IMR-90 (cell line): ENCODE measurements around the gene KCNAB1. TPM values are rescaled to one million over a fixed set of nuclear protein-coding genes. Genes with fewer than 3 reads are reported as not detected.

Experiments
- ATAC-seq: fragments of 200-7000 bp; cut with Tn5 transposase; 2 replicates; pipeline ENCODE4 v1.9.1; 2020; ENCODE audit warnings: low read depth, mild to moderate bottlenecking, moderate library complexity
- BruUV-seq: library from RNA; stranded (reverse); fragments of 400-500 nt; replicated peaks from 2 replicates; lab custom pipeline; 2021; lab: Mats Ljungman, UMichigan
- CTCF ChIA-PET: fragments of 300-600 bp; formaldehyde crosslinking; extraction: SDS; loops from one replicate; lab custom pipeline; 2021; ENCODE audit warnings: antibody characterized with exemption; lab: Yijun Ruan, JAX
- POLR2A ChIA-PET: fragments of 300-600 bp; sonication (Branson Sonifier 250); formaldehyde crosslinking; loops from one replicate; lab custom pipeline; 2022; ENCODE audit warnings: antibody characterized with exemption; ENCODE audit not compliant: unreplicated experiment; lab: Charles Lee
- DNase-seq: peaks from one replicate; pipeline ENCODE4 v3.0.0; 2013
- H2AFZ ChIP-seq: replicated peaks from 2 replicates; pipeline ENCODE3; 2013; ENCODE audit warnings: low read length, mild to moderate bottlenecking; ENCODE audit not compliant: poor library complexity
- H2AK5ac ChIP-seq: 2 replicates; pipeline ENCODE4 v1.6.1; 2013; ENCODE audit warnings: low read depth, low read length, inconsistent platforms
- H2AK9ac ChIP-seq: replicated peaks from 2 replicates; pipeline ENCODE3; 2013; ENCODE audit warnings: mild to moderate bottlenecking, low read depth, low read length, moderate library complexity; ENCODE audit not compliant: poor library complexity
- H2BK120ac ChIP-seq: 2 replicates; pipeline ENCODE4 v1.6.1; 2013; ENCODE audit warnings: low read depth, low read length, inconsistent platforms
- H2BK15ac ChIP-seq: 3 replicates; pipeline ENCODE4 v1.6.1; 2013; ENCODE audit warnings: low read depth, low read length, inconsistent platforms
- H2BK20ac ChIP-seq: 2 replicates; pipeline ENCODE4 v1.6.1; 2013; ENCODE audit warnings: low read depth, mild to moderate bottlenecking, inconsistent platforms, low read length, moderate library complexity
- H2BK5ac ChIP-seq: 2 replicates; pipeline ENCODE4 v1.6.1; 2013; ENCODE audit warnings: mild to moderate bottlenecking, low read depth, low read length, inconsistent platforms; ENCODE audit not compliant: poor library complexity, severe bottlenecking
- H3K14ac ChIP-seq: replicated peaks from 2 replicates; pipeline ENCODE4 v1.6.1; 2013; ENCODE audit warnings: low read depth, low read length, inconsistent platforms
- H3K18ac ChIP-seq: 2 replicates; pipeline ENCODE4 v1.6.1; 2013; ENCODE audit warnings: low read depth, low read length, control low read depth
- H3K23ac ChIP-seq: 2 replicates; pipeline ENCODE4 v1.6.1; 2013; ENCODE audit warnings: low read depth, low read length, inconsistent platforms
- H3K27ac ChIP-seq: 2 replicates; pipeline ENCODE4 v1.5.1; 2013; ENCODE audit warnings: mild to moderate bottlenecking, control low read depth, low read length; ENCODE audit not compliant: insufficient read depth
- H3K27me3 ChIP-seq: 2 replicates; pipeline ENCODE4 v1.6.1; 2013; ENCODE audit warnings: low read length; ENCODE audit not compliant: control insufficient read depth, insufficient read depth
- H3K36me3 ChIP-seq: 2 replicates; pipeline ENCODE4 v1.6.1; 2013; ENCODE audit warnings: low read length, mixed read lengths; ENCODE audit not compliant: control insufficient read depth, insufficient read depth
- H3K4ac ChIP-seq: 2 replicates; pipeline ENCODE4 v1.6.1; 2013; ENCODE audit warnings: low read depth, low read length, inconsistent platforms
- H3K4me1 ChIP-seq: 2 replicates; pipeline ENCODE4 v1.6.1; 2013; ENCODE audit warnings: low read length, mixed read lengths; ENCODE audit not compliant: control insufficient read depth, insufficient read depth
- H3K4me2 ChIP-seq: 2 replicates; pipeline ENCODE4 v1.6.1; 2013; ENCODE audit warnings: low read depth, mild to moderate bottlenecking, control low read depth, low read length, moderate library complexity
- H3K4me3 ChIP-seq: 2 replicates; pipeline ENCODE4 v1.5.1; 2013; ENCODE audit warnings: low read depth, mild to moderate bottlenecking, control low read depth, low read length, moderate library complexity; ENCODE audit not compliant: insufficient read depth
- H3K56ac ChIP-seq: 2 replicates; pipeline ENCODE4 v1.6.1; 2013; ENCODE audit warnings: low read length, inconsistent platforms; ENCODE audit not compliant: insufficient read depth; ENCODE audit errors: extremely low read depth
- H3K79me1 ChIP-seq, 2 experiments: 2 replicates each; pipeline ENCODE4 v1.6.1; 2013; ENCODE audit warnings: low read length in 2 of 2, inconsistent platforms in 1 of 2, low read depth in 1 of 2
- H3K9ac ChIP-seq: 2 replicates; pipeline ENCODE4 v1.6.1; 2013; ENCODE audit warnings: low read depth, low read length, control low read depth
- H3K9me1 ChIP-seq: 2 replicates; pipeline ENCODE4 v1.6.1; 2013; ENCODE audit warnings: low read length, inconsistent platforms; ENCODE audit not compliant: insufficient read depth
- H3K9me3 ChIP-seq: 2 replicates; pipeline ENCODE4 v1.6.1; 2013; ENCODE audit warnings: low read length; ENCODE audit not compliant: control insufficient read depth, insufficient read depth
- H4K20me1 ChIP-seq: 2 replicates; pipeline ENCODE4 v1.6.1; 2013; ENCODE audit warnings: low read length, inconsistent platforms; ENCODE audit not compliant: insufficient read depth
- H4K5ac ChIP-seq: 2 replicates; pipeline ENCODE4 v1.6.1; 2013; ENCODE audit warnings: mild to moderate bottlenecking, low read depth, low read length, control low read depth
- H4K8ac ChIP-seq, 2 experiments: 2 replicates each; pipeline ENCODE4 v1.6.1; 2013; ENCODE audit warnings: low read depth in 2 of 2, low read length in 2 of 2, control low read depth in 1 of 2, inconsistent platforms in 1 of 2
- H4K91ac ChIP-seq: 2 replicates; pipeline ENCODE4 v1.6.1; 2013; ENCODE audit warnings: low read depth, low read length, inconsistent platforms; ENCODE audit not compliant: insufficient read depth
- BHLHE40 ChIP-seq: fragments of 150-350 bp; IDR thresholded peaks from 2 replicates; pipeline ENCODE4 v1.6.1; 2016; ENCODE audit warnings: mild to moderate bottlenecking, low read depth, low read length
- CEBPB ChIP-seq: IDR thresholded peaks from 2 replicates; pipeline ENCODE4 v1.6.1; 2012; ENCODE audit warnings: low read depth, low read length, improper control_type of control experiment
- CHD1 ChIP-seq: IDR thresholded peaks from 2 replicates; pipeline ENCODE4 v1.6.1; 2012; ENCODE audit warnings: low read depth, low read length, improper control_type of control experiment
- CTCF ChIP-seq: conservative IDR thresholded peaks from 2 replicates; pipeline ENCODE4 v1.5.1; 2012; ENCODE audit warnings: mild to moderate bottlenecking, low read depth, low read length, improper control_type of control experiment
- ELK1 ChIP-seq: fragments of 150-350 bp; IDR thresholded peaks from 2 replicates; pipeline ENCODE4 v1.6.1; 2016; ENCODE audit warnings: low read depth, mild to moderate bottlenecking, low read length, moderate library complexity, borderline replicate concordance
- FOS ChIP-seq: fragments of 150-350 bp; IDR thresholded peaks from 2 replicates; pipeline ENCODE4 v1.6.1; 2016; ENCODE audit warnings: low read depth, low read length
- MAFK ChIP-seq: IDR thresholded peaks from 2 replicates; pipeline ENCODE4 v1.6.1; 2012; ENCODE audit warnings: low read depth, low read length, improper control_type of control experiment
- MAZ ChIP-seq: IDR thresholded peaks from 2 replicates; pipeline ENCODE4 v1.6.1; 2012; ENCODE audit warnings: low read depth, mild to moderate bottlenecking, low read length, improper control_type of control experiment, moderate library complexity, borderline replicate concordance
- MXI1 ChIP-seq: IDR thresholded peaks from 2 replicates; pipeline ENCODE4 v1.6.1; 2012; ENCODE audit warnings: low read depth, mild to moderate bottlenecking, low read length, moderate library complexity, borderline replicate concordance
- NFE2L2 ChIP-seq: fragments of 150-350 bp; IDR thresholded peaks from 2 replicates; pipeline ENCODE4 v1.6.1; 2016; ENCODE audit warnings: low read depth, mild to moderate bottlenecking, low read length
- POLR2A ChIP-seq: IDR thresholded peaks from 2 replicates; pipeline ENCODE4 v1.6.1; 2012; ENCODE audit warnings: mild to moderate bottlenecking, low read depth, low read length
- RAD21 ChIP-seq: IDR thresholded peaks from 2 replicates; pipeline ENCODE4 v1.6.1; 2012; ENCODE audit warnings: low read length, improper control_type of control experiment
- RCOR1 ChIP-seq: IDR thresholded peaks from 2 replicates; pipeline ENCODE4 v1.6.1; 2012; ENCODE audit warnings: mild to moderate bottlenecking, low read length, improper control_type of control experiment; ENCODE audit not compliant: insufficient replicate concordance
- RFX5 ChIP-seq: IDR thresholded peaks from 2 replicates; pipeline ENCODE4 v1.8.0; 2012; ENCODE audit warnings: low read depth, mild to moderate bottlenecking, low read length, moderate library complexity
- SMC3 ChIP-seq: fragments of 150-350 bp; IDR thresholded peaks from 2 replicates; pipeline ENCODE4 v1.6.1; 2016; ENCODE audit warnings: low read depth, mild to moderate bottlenecking, antibody characterized with exemption, low read length, moderate library complexity
- USF2 ChIP-seq: fragments of 150-350 bp; IDR thresholded peaks from 2 replicates; pipeline ENCODE4 v1.6.1; 2017; ENCODE audit warnings: mild to moderate bottlenecking, antibody characterized with exemption, low read length, low read depth
- WGBS, 2 experiments: methylation state at CpG; one replicate each; pipeline versions ENCODE4 v1.1.5 to v1.1.7; 2013; ENCODE audit warnings: missing lambda C conversion rate in 2 of 2; ENCODE audit not compliant: insufficient read length in 1 of 2; ENCODE audit errors: extremely low coverage in 2 of 2; 5-methylcytosine and 5-hydroxymethylcytosine counted together
- dilution Hi-C: fragments of 300-500 bp; cut with HindIII; formaldehyde crosslinking; loops from one replicate; pipeline ENCODE4 v1.14.3; 2018; ENCODE audit warnings: low sequenced_read_pairs; ENCODE audit not compliant: unreplicated experiment
- in situ Hi-C: fragments of 300-500 bp; cut with MboI; formaldehyde crosslinking; loops from 3 replicates; pipeline ENCODE4 v1.14.3; 2019; ENCODE audit warnings: low sequenced_read_pairs, inconsistent platforms, mixed read lengths
- intact Hi-C: fragments of 100-400 bp; cut with micrococcal nuclease; formaldehyde crosslinking; loops from 2 replicates; pipeline ENCODE4 v1.10.0; 2022
- polyA plus RNA-seq, 3 experiments: library from polyadenylated mRNA; depleted of rRNA; stranded (reverse); fragments of >200 nt; gene quantifications; 2 replicates each; pipeline ENCODE4 v1.2.3, GENCODE V29; 2012; ENCODE audit warnings: low replicate concordance in 1 of 3
- total RNA-seq: library from RNA; depleted of rRNA; stranded (reverse); fragments of >200 nt; gene quantifications from 2 replicates; pipeline ENCODE4 v1.2.3, GENCODE V29; 2012

The KCNAB1 gene
- total and polyA plus RNA-seq, 2 of the 4 experiments (the other 2 are of a cell fraction) = under 0.01 to 0.07 TPM

- Histone ChIP-seq H3K27me3 (peaks cover 7% of the 10 kb centered on the region), H2BK120ac (no peak overlapping the region), H4K8ac (no peak overlapping the region), H3K14ac (no peak overlapping the region), H3K4me2 (no peak overlapping the region), H3K56ac (no peak overlapping the region), H2AFZ (no peak overlapping the region), H4K91ac (no peak overlapping the region), H3K4ac (no peak overlapping the region), H2AK9ac (no peak overlapping the region), H2BK15ac (no peak overlapping the region), H3K9me3 (no peaks in the 10 kb centered on the region), H3K9me1 (no peaks in the 10 kb centered on the region), H4K20me1 (no peaks in the 10 kb centered on the region), H3K4me1 (no peaks in the 10 kb centered on the region), H3K27ac (no peak overlapping the region), H3K4me3 (no peak overlapping the region), H3K9ac (no peak overlapping the region), H2BK20ac (no peak overlapping the region), H4K5ac (no peak overlapping the region), H3K36me3 (no peaks in the 10 kb centered on the region), H3K18ac (no peak overlapping the region), H3K23ac (no peak overlapping the region), H3K79me1 (no peaks in the 10 kb centered on the region), H2BK5ac (no peak overlapping the region), H2AK5ac (no peak overlapping the region)
- dilution Hi-C loops (no loop called here), intact Hi-C loops (no loop called here), in situ Hi-C loops (no loop called here)
- CTCF ChIA-PET = interaction anchor here (0.9 kb wide), 1 partner anchor 12 kb away, joined by 3 read pairs; no protein-coding TSS in a partner anchor
- no CpG with 5 or more reads among the region's 1 CpG for WGBS, 2 experiments
- no peak for DNase-seq
- POLR2A ChIA-PET = no interaction called here
- no peak for TF ChIP-seq CHD1
- no peak for TF ChIP-seq USF2
- no peak for TF ChIP-seq SMC3
- TF ChIP-seq POLR2A = no peak
- no peak for TF ChIP-seq RFX5
- no peak for TF ChIP-seq ELK1
- TF ChIP-seq MXI1 = no peak
- TF ChIP-seq NFE2L2 = no peak
- TF ChIP-seq CTCF = no peak
- no peak for TF ChIP-seq MAFK
- no peak for TF ChIP-seq MAZ
- no peak for TF ChIP-seq FOS
- TF ChIP-seq RAD21 = no peak
- TF ChIP-seq BHLHE40 = no peak
- no peak for TF ChIP-seq RCOR1
- no peak for TF ChIP-seq CEBPB
- BruUV-seq = no TSS peak
- no peak for ATAC-seq
Observed at GRCh38 chr3:156132313-156132712, 11.9 kb downstream of the KCNAB1 start.
